Activated T-cell treated with anti-CD3 and anti-CD28 coated beads for 48 hours (primary cell): ENCODE data around the gene TMC2.

Experiments used
- DNase-seq: peaks from one replicate; pipeline ENCODE4 v3.0.0-alpha.2; 2020; ENCODE audit warnings: low read depth

The TMC2 gene

GRCh38 chr20:2585811-2586210, 49.4 kb downstream of the TMC2 start:
- no peak for DNase-seq

GRCh38 chr20:2593756-2594155, 57.4 kb downstream of the TMC2 start:
- DNase-seq, result no peak

GRCh38 chr20:2595076-2595475, 58.7 kb downstream of the TMC2 start:
- DNase-seq, result no peak

DNA sequence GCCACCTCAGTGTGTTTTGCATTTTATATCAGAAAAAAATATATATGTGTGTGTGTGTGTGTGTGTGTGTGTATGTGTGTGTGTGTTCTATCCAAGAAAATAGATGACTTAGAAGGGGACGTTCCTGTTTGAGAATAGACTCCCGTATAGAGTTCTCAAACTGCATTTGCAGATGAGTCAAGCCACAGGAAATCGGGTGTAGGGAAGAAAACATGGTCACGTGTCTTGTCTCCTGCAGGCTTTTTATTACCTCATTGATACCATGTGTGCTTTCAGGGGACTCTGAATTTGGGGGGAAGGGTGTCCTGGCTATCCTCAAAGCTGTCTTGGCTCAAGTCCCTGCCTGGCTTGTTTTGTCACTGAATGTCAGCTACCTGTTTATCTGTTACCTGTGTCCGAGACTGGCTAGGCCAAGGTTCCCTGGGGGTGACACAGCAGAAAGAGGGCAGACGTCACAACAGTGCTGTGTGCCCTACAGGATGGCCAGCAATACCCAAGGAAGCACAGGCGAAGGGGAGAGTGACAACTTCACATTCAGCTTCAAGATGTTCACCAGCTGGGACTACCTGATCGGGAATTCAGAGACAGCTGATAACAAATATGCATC, 60.4 kb downstream of the TMC2 start:
- no peak for DNase-seq

GRCh38 chr20:2599288-2600006, 63.1 kb downstream of the TMC2 start:
- no peak for DNase-seq

GRCh38 chr20:2602046-2602735, 65.8 kb downstream of the TMC2 start:
- DNase-seq, result no peak

DNA sequence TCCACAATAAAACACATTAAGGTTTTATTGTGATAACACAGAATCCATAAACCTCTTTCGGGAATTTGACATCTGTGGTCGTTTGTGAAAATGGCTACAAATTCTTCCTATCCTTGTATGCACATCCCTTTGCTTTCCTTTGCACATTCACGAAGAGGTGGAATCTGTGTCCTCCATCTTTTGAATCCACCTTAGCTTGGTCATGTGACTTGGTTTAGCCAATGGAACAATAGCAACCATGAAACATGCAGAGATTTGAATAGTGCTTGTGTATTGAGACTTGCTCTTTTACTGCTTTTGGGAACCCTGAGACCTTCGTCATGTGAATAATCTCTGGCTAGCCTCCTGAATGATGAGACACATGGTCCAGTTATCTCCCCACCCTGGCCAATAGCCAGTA, 66.4 kb downstream of the TMC2 start:
- DNase-seq, result no peak

GRCh38 chr20:2603816-2604505, 67.6 kb downstream of the TMC2 start:
- no peak for DNase-seq

DNA sequence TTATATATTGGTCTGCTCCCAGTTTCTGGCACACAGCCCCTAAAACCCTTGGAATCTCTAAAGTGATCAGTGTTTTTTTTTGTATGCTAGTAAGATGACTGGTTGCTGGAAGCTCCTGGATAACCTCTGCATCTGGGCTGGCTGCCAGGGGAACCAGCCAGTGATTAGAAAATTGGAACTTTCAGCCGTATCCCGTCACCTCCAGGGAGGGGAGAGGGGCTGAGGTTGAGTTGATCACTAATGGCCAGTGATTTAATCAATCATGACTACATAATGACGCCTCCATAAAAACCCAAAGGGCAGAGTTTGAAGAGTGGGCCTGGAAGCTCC, 68.1 kb downstream of the TMC2 start:
- no peak for DNase-seq

DNA sequence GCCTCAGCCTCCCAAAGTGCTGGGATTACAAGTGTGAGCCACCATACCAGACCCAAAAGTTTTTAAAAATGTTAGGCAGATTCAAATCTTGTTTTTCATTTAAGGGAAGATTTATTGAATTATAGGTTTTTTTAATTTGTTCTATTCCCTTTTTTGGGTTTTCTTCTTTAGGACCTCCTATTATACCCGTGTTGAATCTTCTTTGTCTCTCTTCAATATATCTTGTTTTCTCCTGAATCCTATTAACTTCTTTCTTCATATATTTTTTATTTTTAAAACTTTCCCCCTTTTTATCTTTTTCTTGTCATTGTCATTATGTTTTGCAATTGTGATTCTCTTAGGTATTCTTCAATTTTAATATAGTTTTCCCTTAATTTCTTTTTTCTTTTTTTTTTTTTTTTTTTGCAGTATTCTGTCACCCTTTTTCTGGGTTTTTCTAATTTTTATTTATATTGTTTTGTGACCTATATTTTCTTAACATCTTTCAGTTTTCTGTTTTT, 70.2 kb downstream of the TMC2 start:
- no peak for DNase-seq

DNA sequence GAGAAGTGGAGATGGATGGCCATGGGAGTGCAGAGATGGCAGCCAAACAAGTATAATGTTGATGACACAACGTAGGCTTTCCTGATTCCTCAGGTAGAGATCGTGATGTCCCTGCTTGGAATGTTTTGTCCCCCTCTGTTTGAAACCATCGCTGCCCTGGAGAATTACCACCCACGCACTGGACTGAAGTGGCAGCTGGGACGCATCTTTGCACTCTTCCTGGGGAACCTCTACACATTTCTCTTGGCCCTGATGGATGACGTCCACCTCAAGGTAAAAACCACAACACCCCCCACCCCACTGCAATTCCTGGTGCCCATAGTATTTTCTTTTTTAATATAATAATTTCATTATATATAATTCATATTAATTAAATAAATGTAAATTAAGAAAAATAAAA, 74.0 kb downstream of the TMC2 start:
- no peak for DNase-seq

GRCh38 chr20:2610941-2611720, 74.8 kb downstream of the TMC2 start:
- no peak for DNase-seq

- DNase-seq, result no peak
Measured at GRCh38 chr20:2612073-2612472, 75.7 kb downstream of the TMC2 start.

DNA sequence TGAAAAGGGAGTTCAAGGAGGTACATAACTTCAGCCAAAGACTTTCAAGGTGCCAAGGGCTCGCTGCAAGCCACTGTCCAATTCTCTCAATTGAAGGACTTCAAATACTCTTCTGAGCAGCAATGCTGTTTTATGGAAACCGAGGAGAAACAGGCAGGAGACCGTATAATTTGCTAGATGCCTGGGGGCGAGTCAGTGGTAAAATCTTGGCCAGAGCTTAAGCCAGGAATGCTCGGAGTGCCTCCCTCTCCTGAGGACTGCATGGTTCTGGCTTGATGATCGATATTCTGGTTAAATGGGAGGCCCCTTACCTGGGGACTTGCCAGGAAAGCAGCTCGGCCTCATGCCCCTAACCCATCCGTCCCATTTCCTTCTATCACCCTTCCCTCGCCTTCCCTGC, 80.3 kb downstream of the TMC2 start:
- no peak for DNase-seq

GRCh38 chr20:2617099-2617714, 80.8 kb downstream of the TMC2 start:
- no peak for DNase-seq

GRCh38 chr20:2618815-2619214, 82.4 kb downstream of the TMC2 start:
- no peak for DNase-seq

GRCh38 chr20:2619337-2619736, 83.0 kb downstream of the TMC2 start:
- no peak for DNase-seq

- DNase-seq, result no peak
Measured at GRCh38 chr20:2619961-2620595, 83.7 kb downstream of the TMC2 start.

- DNase-seq, result no peak
Measured at GRCh38 chr20:2624190-2624589, 87.8 kb downstream of the TMC2 start.

GRCh38 chr20:2625062-2625461, 88.7 kb downstream of the TMC2 start:
- DNase-seq, result no peak
